HG03139 (cell line): ENCODE measurements around the gene DUSP16.

Source experiments
- ATAC-seq: cut with Tn5 transposase; IDR thresholded peaks from one replicate; pipeline ENCODE4 v1.9.1; 2021; ENCODE audit not compliant: unreplicated experiment

The DUSP16 gene

DNA sequence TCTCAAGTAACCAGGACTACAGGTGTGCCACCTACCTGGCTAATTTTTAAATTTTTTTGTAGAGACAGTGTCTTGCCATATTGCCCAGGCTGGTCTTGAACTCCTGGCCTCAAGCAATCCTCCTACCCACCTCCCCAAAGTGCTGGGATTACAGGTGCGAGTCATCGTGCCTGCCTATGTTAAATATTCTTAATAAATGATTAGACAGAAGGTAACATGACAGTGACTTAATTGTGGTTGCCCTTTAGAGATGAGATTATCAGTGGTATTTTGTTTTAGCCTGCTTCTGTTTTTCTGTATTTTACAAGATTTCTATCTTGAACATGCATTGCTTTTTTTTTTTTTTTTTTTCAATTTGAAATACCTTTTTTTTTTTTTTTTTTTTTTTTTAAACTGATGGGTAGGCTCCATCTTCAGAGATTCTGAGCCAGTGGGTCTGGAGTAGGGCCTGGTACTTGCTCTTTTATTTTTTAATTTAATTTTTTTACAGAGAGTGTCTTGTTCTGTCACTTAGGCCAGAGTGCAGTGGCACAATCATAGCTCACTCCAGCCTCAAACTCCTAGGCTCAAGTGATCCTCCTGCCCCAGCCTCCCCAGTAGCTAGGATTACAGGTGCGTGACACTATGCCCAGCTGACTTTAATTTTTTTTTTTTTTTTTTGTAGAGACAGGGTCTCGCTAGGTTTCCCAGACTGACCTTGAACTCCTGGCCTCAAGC, 117.3 kb downstream of the DUSP16 start:
- ATAC-seq, result no peak

DNA sequence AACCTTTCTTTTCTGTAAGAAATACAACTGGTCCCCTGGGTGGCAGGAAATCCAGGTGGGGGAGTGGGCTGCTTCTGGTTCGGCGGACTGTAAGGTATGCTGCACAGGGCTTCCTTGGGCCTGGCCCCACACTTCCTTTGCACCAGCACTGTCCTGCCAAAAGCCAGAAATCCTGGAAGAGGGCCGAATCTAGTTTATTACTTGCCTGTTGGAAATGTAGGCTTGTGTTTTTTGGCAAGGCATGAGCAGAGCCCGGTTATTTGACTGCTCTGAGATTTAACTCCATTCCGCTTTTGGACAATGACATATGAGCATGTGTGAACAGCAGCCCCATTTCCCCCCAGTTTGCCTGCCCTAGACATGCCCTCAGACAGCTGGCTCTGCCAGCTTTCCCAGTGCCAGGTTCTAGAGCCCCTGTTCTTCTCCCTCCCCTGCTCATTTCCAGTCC, 119.2 kb downstream of the DUSP16 start:
- ATAC-seq, result no peak

GRCh38 chr12:12442548-12443071, 120.1 kb downstream of the DUSP16 start:
- ATAC-seq, result no peak

- ATAC-seq, result no peak
Observed at GRCh38 chr12:12441843-12442461, 120.7 kb downstream of the DUSP16 start.

DNA sequence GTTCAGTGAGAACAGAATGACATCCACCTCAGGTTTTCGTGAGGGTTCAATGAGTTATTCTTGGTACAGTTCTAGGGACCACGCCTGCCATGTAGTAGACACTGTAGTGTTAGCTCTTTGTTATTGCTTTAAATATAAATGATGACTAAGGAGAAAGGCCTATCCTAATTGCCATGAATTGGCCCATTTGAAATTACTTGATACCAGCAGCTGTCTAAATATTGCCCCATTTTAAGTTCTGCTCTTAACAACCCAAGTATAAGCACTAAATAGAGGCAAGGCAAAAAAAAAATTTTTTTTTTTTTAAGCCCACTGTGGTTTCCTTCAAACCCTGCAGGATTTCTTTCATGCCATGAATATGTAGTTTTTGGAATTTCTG, 121.2 kb downstream of the DUSP16 start:
- no peak for ATAC-seq

- no peak for ATAC-seq
Observed at GRCh38 chr12:12440784-12441428, 121.8 kb downstream of the DUSP16 start.

DNA sequence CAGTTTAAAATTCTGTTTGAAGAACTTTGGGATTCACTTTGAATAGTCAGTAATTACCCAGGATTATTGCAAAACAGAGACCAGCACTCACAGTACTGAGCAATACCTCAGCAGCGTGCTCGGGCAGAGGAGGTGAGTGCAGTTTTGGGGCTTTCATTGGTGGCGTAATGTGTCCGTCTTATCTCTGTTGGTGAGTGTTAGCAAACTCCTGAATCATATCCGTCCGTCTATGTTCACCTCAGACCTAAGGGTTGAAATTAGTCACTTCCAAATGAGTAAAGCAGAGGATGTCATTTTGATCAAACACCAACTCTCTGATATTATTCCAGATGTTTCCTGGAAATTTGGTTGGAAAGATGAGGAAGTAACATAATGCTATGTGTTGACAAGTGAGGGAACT, 123.0 kb downstream of the DUSP16 start:
- no peak for ATAC-seq

DNA sequence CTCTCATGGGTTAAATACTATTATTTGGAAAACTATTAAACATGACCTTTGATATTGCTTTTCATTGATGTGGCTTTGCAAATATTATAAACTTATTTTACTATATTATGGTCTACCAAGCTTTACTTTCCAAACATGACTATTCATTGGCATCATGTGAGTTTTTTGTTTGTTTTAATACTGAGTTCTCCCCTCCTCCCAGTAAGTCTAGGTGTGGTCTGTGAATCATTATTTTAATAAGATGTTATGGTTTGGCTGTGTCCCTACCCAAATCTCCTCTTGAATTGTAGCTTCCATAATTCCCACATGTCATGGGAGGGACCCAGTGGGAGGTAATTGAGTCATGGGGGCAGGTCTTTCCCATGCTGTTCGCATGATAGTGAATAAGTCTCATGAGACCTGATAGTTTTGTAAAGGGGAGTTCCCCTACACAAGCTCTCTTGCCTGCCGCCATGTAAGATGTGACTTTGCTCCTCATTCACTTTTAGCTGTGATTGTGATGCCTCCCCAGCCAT, 125.8 kb downstream of the DUSP16 start:
- no peak for ATAC-seq

DNA sequence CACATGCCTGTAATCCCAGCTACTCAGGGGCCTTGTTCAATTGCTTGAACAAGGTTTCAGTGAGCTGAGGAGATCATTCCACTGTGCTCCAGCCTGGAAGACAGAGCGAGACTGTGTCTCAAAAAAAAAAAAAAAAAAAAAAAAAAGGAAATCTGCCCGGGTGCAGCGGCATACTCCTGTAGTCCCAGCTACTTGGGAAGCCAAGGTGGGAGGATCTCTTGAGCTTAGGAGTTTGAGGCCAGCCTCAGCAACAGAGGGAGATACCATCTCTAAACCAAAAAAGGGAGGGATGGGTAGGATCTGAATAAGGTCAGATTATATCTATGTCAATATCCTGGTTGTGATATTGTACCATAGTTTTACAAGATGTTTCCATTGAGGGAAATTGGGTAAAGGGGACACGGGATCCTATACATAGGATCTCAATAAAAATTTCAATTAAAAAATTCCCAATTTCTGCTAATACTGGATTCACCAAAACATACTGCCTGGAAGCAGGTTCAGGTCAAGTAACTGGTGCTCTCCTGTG, 129.4 kb downstream of the DUSP16 start:
- ATAC-seq, result no peak

DNA sequence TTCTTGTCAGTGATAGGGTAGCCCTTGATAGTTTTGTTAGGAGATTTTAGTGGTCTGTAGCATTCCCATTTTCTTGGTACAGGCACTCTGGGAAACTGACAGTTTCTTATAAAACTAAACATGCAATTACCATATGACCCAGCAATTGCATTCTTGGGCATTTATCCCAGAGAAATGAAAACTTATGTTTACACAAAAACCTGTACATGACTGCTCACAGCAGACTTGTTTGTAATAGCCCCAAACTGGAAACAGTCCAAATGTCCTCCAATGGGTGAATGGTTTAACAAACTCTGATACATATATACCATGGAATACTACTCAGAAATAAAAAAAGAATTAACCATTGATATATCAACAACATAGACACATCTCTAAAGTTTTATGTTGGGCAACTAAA, 130.3 kb downstream of the DUSP16 start:
- ATAC-seq, result no peak

- ATAC-seq, result no peak
Observed at GRCh38 chr12:12428961-12429657, 133.6 kb downstream of the DUSP16 start.

- no peak for ATAC-seq
Observed at GRCh38 chr12:12428047-12428446, 134.6 kb downstream of the DUSP16 start.

- ATAC-seq, result no peak
Observed at GRCh38 chr12:12427568-12427967, 135.1 kb downstream of the DUSP16 start.

GRCh38 chr12:12425616-12426015, 137.0 kb downstream of the DUSP16 start:
- ATAC-seq, result no peak

DNA sequence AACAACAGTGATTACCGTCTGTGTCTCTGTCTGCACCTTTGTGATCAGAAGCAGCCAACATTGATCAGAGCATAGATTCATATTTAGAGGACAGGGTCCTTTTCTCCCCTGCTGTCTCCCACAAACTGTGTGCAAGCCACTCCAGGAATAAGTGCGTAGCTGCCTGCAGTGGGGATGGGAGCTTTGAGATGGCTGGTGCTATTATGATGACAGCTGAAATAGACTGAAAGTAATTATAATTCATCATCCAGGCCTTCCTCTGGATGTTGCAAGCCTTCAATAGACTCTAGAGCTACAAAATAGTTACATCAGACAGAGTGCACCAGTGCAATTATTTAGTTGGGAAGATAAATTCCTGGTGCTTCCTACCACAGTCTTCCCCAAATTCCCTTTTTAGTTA, 137.7 kb downstream of the DUSP16 start:
- ATAC-seq, result no peak
